ENCODE measurements around the gene UBP1. TPM values are rescaled to one million over a fixed set of nuclear protein-coding genes. Genes with fewer than 3 reads are reported as not detected.
"Not testable (repeated sequence)": the region's sequence is repeated elsewhere in the genome, so short reads cannot be mapped to it uniquely, and the experiment has no call there.

The UBP1 gene
- total RNA-seq, 4 donors from 2014 or later = 27.1 to 51.5 (median 38.8) TPM

DNA sequence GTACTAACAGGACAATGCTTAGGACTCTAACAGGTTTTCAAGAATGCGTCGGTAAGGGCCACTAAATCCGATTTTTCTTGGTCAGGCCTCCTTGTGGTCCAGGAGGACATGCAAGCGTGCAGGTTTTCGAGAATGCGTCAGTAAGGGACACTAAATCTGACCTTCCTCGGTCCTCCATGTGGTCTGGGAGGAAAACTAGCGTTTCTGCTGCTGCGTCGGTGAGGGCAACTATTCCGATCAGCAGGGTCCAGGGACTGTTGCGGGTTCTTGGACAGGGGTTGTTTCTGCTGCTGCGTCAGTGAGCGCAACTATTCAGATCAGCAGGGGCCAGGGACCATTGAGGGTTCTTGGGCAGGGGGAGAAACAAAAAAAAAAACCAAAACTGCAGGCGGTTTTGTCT, 7.8 kb upstream of the UBP1 start:
- DNase-seq (ENCODE audit: low spot score in 2 of 2) = no peak
- no peak overlapping the region for H3K4me3 ChIP-seq (ENCODE audit: low read depth, poor library complexity, severe bottlenecking)
- intact Hi-C loops (cut with DNase I; ENCODE audit: low total_unique reads) = no loop called here
- 94 to 97% methylated on average over 15 of the region's 15 CpGs for WGBS, 2 donors
- no peak for TF ChIP-seq POLR2A (IDR thresholded peaks at IDR 0.05)
- TF ChIP-seq, protein P1, sequence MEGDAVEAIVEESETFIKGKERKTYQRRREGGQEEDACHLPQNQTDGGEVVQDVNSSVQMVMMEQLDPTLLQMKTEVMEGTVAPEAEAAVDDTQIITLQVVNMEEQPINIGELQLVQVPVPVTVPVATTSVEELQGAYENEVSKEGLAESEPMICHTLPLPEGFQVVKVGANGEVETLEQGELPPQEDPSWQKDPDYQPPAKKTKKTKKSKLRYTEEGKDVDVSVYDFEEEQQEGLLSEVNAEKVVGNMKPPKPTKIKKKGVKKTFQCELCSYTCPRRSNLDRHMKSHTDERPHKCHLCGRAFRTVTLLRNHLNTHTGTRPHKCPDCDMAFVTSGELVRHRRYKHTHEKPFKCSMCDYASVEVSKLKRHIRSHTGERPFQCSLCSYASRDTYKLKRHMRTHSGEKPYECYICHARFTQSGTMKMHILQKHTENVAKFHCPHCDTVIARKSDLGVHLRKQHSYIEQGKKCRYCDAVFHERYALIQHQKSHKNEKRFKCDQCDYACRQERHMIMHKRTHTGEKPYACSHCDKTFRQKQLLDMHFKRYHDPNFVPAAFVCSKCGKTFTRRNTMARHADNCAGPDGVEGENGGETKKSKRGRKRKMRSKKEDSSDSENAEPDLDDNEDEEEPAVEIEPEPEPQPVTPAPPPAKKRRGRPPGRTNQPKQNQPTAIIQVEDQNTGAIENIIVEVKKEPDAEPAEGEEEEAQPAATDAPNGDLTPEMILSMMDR (IDR thresholded peaks at IDR 0.05) = no peak

DNA sequence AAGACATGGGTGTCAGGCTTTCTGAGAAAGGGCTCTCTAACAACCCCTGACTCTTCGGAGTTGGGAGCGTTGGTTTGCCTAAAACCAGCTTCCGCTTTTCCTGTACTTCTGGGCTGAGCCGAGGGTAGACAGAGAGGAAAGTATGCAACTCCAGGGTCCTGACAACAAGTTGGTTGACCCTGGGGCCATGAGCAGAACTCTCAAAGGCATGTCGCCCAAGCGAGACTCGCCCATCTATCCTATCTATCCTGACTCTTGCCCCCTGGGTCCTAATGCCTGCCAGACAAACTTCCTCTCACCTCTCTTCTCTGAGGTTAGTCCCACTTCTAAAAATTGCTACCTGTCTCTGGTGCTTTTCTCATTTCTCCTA, 7.0 kb upstream of the UBP1 start:
- DNase-seq (ENCODE audit: low spot score in 2 of 2); intact Hi-C loops (cut with DNase I; ENCODE audit: low total_unique reads); H3K4me3 ChIP-seq (ENCODE audit: low read depth, poor library complexity, severe bottlenecking): not testable (repeated sequence)
- WGBS, 2 donors = 59 to 69% methylated on average over 7 of the region's 7 CpGs

DNA sequence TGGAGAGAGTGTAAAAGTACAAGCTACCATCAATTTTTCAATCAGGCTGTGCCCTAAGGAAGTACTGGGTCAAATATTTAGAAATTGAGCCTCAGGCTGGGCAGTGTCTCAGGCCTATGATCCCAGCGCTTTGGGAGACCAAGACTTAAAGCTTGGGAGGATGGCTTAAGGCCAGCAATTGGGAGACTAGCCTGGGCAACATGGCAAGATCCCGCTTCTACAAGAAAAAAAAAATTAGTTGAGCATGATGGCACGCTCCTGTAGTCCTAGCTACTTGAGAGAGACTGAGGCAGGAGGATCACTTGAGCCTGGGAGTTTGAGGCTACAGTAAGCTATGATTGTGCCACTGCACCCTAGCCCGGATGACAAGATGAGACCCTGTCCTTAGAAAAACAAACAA, 2.0 kb upstream of the UBP1 start:
- no peak overlapping the region for H3K4me3 ChIP-seq (ENCODE audit: low read depth, poor library complexity, severe bottlenecking)
- intact Hi-C loops (cut with DNase I; ENCODE audit: low total_unique reads) = no loop called here
- no peak for DNase-seq (ENCODE audit: low spot score in 2 of 2)
- no peak for TF ChIP-seq POLR2A (IDR thresholded peaks at IDR 0.05)
- TF ChIP-seq, protein P1 (IDR thresholded peaks at IDR 0.05) = no peak
- 88 to 98% methylated on average over 4 of the region's 4 CpGs for WGBS, 2 donors

DNA sequence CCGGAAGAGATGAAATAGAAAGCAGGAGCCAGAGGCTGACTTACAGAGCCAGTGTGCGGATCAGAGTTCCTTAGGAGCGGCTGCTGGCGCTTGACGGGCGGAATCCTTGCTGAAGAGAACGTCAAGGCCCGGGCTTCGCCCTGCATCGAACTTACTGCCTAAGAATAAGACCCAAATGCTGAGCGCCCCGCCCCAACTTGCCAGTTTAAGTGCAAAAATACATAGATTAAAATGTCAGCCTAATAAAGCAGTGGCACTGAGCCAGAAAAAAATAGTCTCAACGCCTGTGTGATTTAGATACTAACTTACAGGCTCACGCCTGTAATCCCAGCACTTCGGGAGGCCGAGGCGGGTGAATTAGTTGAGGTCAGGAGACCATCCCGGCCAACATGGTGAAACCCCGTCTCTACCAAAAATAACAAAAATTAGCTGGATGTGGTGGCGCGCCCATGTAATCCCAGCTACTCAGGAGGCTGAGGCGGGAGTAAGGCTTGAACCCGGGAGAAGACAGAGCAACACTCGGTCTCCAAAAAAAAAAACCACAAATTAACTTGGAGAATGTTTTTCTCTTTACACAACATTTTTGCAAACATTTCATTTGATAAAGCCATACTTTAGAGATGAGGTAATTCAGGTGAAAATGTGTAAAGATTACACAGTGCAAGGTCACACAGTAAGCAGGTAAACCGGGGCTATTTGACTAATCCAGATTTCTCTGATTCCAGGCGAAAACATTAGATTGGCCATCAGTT, 1.2 kb upstream of the UBP1 start:
- intact Hi-C loops (cut with DNase I; ENCODE audit: low total_unique reads) = no loop called here
- 27 to 29% methylated on average over 26 of the region's 26 CpGs for WGBS, 2 donors

DNA sequence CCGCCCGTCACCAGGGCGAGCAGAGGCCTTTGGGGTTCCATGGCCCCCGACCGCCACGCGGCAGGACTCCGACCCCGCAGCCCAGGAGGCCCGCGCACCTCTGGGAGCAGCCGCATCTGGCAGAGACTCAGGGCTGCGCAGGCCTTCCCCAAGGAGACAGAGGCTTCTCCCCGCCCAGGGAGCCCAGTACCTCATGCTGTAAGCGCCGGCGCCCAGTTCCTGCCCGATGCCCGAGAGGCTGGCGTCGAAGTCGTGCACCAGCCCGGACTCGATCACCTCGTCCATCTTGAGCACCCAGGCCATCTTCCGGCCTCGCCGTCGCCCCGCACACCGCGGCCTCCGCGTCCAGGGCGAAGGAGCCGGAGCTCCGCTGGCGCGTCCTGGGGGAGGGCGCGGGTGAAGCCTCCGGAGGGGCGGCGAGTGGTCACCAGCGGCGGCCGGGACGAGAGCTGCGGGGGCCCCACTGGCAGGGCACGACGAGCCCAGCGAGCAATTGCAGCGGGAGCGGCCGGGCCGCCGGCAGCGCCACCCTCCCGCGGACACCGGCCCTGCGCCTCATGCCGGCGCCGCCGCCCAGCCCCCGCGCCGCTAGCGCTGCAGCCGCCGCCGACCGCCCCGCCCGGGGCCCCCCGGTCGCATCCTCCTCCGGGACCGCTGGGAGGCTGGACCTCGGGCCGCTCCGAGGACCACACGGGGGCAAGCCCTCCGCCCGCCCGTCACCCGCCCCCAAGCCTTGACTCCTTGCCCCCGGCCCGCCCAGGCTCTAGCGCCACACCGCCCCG, 468 bp downstream of the UBP1 start:
- TF ChIP-seq POLR2A (IDR thresholded peaks at IDR 0.05) = no peak
- TF ChIP-seq, protein P1 (IDR thresholded peaks at IDR 0.05) = no peak
- intact Hi-C loops (cut with DNase I; ENCODE audit: low total_unique reads) = no loop called here
- peak overlapping the region; percentile 97 for H3K4me3 ChIP-seq (ENCODE audit: low read depth, poor library complexity, severe bottlenecking)
- WGBS, 2 donors = 0 to 2% methylated on average over 10 to 39 of the region's 93 CpGs
- DNase-seq (ENCODE audit: low spot score in 2 of 2) = peak; percentile 34 to 91

More for the DNA sequence above, 1.2 kb upstream of the UBP1 start:
- TF ChIP-seq, protein P1 (IDR thresholded peaks at IDR 0.05) = no peak
- no peak for TF ChIP-seq POLR2A (IDR thresholded peaks at IDR 0.05)
- peak overlapping the region; percentile 48 for H3K4me3 ChIP-seq (ENCODE audit: low read depth, poor library complexity, severe bottlenecking)
- peak; percentile 60 to 90 for DNase-seq (ENCODE audit: low spot score in 2 of 2)

DNA sequence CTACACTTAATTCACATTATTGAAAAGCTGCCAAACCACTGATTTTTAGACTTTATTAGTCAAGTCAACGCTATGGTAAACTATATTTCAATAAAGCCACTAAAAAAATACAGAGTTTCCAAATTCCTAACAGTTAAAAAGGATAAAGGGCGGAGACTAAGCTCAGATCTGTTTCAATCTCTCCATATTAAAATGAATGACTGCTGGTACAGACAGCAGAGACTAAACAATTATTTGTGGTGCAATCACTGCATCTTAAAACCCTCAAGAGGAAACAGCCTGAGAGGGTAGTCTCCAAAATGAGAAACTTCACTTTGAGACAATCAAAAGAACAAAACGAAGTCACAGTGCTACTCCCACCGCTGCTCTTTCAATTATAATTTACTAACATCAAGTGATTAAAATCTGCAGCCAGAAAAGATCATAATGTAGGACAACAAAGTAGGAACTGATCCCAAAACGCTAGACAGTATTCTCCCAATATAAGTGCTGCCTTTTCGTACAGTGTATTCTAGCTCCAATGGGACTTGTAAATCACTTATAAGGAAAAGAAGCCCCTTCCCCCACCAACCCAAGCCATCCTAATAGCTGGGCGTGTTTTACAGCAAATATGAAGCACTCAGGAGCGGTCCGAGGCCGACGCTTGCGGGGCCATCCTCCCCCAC, 1.2 kb downstream of the UBP1 start:
- peak overlapping the region; percentile 97 for H3K4me3 ChIP-seq (ENCODE audit: low read depth, poor library complexity, severe bottlenecking)
- DNase-seq (ENCODE audit: low spot score in 2 of 2) = no peak
- no peak for TF ChIP-seq POLR2A (IDR thresholded peaks at IDR 0.05)
- TF ChIP-seq, protein P1 (IDR thresholded peaks at IDR 0.05) = no peak
- 1 to 3% methylated on average over 12 of the region's 12 CpGs for WGBS, 2 donors
- intact Hi-C loops (cut with DNase I; ENCODE audit: low total_unique reads) = no loop called here
